Right lobe of liver (tissue), 6 donors: ENCODE results near the gene ERC1. TPM values are rescaled to one million over a fixed set of nuclear protein-coding genes. Genes with fewer than 3 reads are reported as not detected.

Experiments used
- ATAC-seq, 4 donors: fragments of 200-7000 bp; cut with Tn5 transposase; one replicate each; pipeline ENCODE4 v1.9.1; 2020; ENCODE audit warnings: mild to moderate bottlenecking in 4 of 4, moderate library complexity in 4 of 4
- DNase-seq, 3 donors: peaks; one replicate each; pipeline ENCODE4 v3.0.0-alpha.2; 2020
- H3K27ac ChIP-seq, 3 donors: fragments of 200-600 bp; one replicate each; pipeline ENCODE4 v1.8.0; 2022
- H3K27me3 ChIP-seq, 2 donors: fragments of 200-600 bp; one replicate each; pipeline ENCODE4 v1.8.0; 2022
- H3K36me3 ChIP-seq, 4 donors: fragments of 200-600 bp; sonication (generic) in 1 of 4; one replicate each; pipeline versions ENCODE4 v1.5.1 to v1.8.0; 2017 to 2022; ENCODE audit warnings: control low read depth in 1 of 4
- H3K4me1 ChIP-seq, 4 donors: fragments of 200-600 bp; sonication (generic) in 1 of 4; one replicate each; pipeline versions ENCODE4 v1.5.1 to v1.8.0; 2017 to 2022; ENCODE audit warnings: control low read depth in 1 of 4
- H3K4me3 ChIP-seq, 3 donors: fragments of 200-600 bp; one replicate each; pipeline ENCODE4 v1.8.0; 2022
- H3K9me3 ChIP-seq, 4 donors: fragments of 200-600 bp; sonication (generic) in 1 of 4; one replicate each; pipeline versions ENCODE4 v1.5.1 to v1.8.0; 2017 to 2022; ENCODE audit warnings: control low read depth in 1 of 4
- CTCF ChIP-seq, 4 donors: fragments of 200-600 bp in 3 of 4; fragments of 450-650 bp in 1 of 4; IDR thresholded peaks; one replicate each; pipeline versions ENCODE4 v1.5.1 to v1.8.0; 2016 to 2022; ENCODE audit warnings: antibody characterized with exemption in 4 of 4, mild to moderate bottlenecking in 2 of 4
- POLR2A ChIP-seq: fragments of 450-650 bp; IDR thresholded peaks from one replicate; pipeline ENCODE4 v1.6.1; 2017; ENCODE audit warnings: antibody characterized with exemption, mild to moderate bottlenecking
- WGBS: methylation state at CpG from one replicate; pipeline ENCODE4 v1.1.6; 2018; ENCODE audit warnings: low coverage, low lambda C conversion rate; ENCODE audit not compliant: insufficient coverage; ENCODE audit errors: missing lambda C conversion rate; 5-methylcytosine and 5-hydroxymethylcytosine counted together
- intact Hi-C, 2 donors: fragments of 100-400 bp; cut with DNase I; formaldehyde crosslinking; loops; one replicate each; pipeline versions ENCODE4 v1.11.2 to v1.14.1; 2022
- total RNA-seq, 6 experiments: library from RNA; depleted of rRNA in 2 of 6; stranded (reverse); fragments of >200 nt in 2 of 6; fragmentation: NEBNext Ultra II Directional in 3 of 6; extraction: Animal tissue kit (Norgen Biotek cat#: 25700) in 3 of 6; gene quantifications; one replicate each; pipeline versions ENCODE4 v1.1.0 to v1.2.4, GENCODE V29; 2016 to 2023
- donor health status: DM: no; HTN: yes; CAD: no.
- donor health status: DM: no; HTN: no; CAD: no.
- donor health status: DM: no; HTN: no; CAD: no.
- donor health status: DM: no; HTN: yes; CAD: no.
- donor health status: DM: no; HTN: yes; CAD: no.

ERC1 gene
- total RNA-seq, 6 experiments from 2014 or later, result 24.8 to 30.8 (median 28.6) TPM

GRCh38 chr12:1171657-1172408 lies 180.8 kb downstream of the ERC1 start:
- no peak for DNase-seq
- Histone ChIP-seq H3K4me1 (no peaks in the 10 kb centered on the region), H3K36me3 (no peaks in the 10 kb centered on the region), H3K4me3 (no peak overlapping the region), H3K9me3 (no peaks in the 10 kb centered on the region), H3K27ac (no peak overlapping the region), H3K27me3 (no peaks in the 10 kb centered on the region)
- intact Hi-C loops, result no loop called here
- TF ChIP-seq CTCF (IDR thresholded peaks at IDR 0.05) (no peak), POLR2A (no peak)
- no peak for ATAC-seq
- 77% methylated on average over 6 of the region's 6 CpGs for WGBS

GRCh38 chr12:1173781-1174617 lies 183.0 kb downstream of the ERC1 start:
- H3K36me3 ChIP-seq, result no peaks in the 10 kb centered on the region
- no peak overlapping the region for H3K4me3 ChIP-seq
- no peaks in the 10 kb centered on the region for H3K4me1 ChIP-seq
- intact Hi-C loops, result no loop called here
- no peak overlapping the region for H3K27ac ChIP-seq
- no peak for ATAC-seq
- H3K27me3 ChIP-seq, result no peaks in the 10 kb centered on the region
- WGBS, result 42% methylated on average over 5 of the region's 8 CpGs
- TF ChIP-seq CTCF (IDR thresholded peaks at IDR 0.05) (no peak), POLR2A (no peak)
- no peak for DNase-seq
- H3K9me3 ChIP-seq, result no peaks in the 10 kb centered on the region

- DNase-seq, result no peak
- WGBS, result 90% methylated on average over 2 of the region's 2 CpGs
Measured at GRCh38 chr12:1174659-1175058, 183.6 kb downstream of the ERC1 start.

GRCh38 chr12:1176191-1176590 lies 185.2 kb downstream of the ERC1 start:
- H3K4me1 ChIP-seq, result no peaks in the 10 kb centered on the region
- TF ChIP-seq POLR2A, result no peak
- TF ChIP-seq CTCF (IDR thresholded peaks at IDR 0.05), result no peak
- no peak overlapping the region for H3K27ac ChIP-seq
- H3K9me3 ChIP-seq, result no peaks in the 10 kb centered on the region
- H3K4me3 ChIP-seq, result no peak overlapping the region
- intact Hi-C loops, result no loop called here
- ATAC-seq, result no peak
- no peak for DNase-seq
- H3K36me3 ChIP-seq, result no peaks in the 10 kb centered on the region
- no peaks in the 10 kb centered on the region for H3K27me3 ChIP-seq

More at GRCh38 chr12:1174659-1175058, 183.6 kb downstream of the ERC1 start:
- no peaks in the 10 kb centered on the region for H3K27me3 ChIP-seq
- TF ChIP-seq POLR2A (no peak), CTCF (IDR thresholded peaks at IDR 0.05) (no peak)
- H3K4me3 ChIP-seq, result no peak overlapping the region
- intact Hi-C loops, result no loop called here
- H3K36me3 ChIP-seq, result no peaks in the 10 kb centered on the region
- no peak for ATAC-seq
- no peaks in the 10 kb centered on the region for H3K4me1 ChIP-seq
- no peak overlapping the region for H3K27ac ChIP-seq
- H3K9me3 ChIP-seq, result no peaks in the 10 kb centered on the region
